ENCODE results near the gene SMIM45.
A peak's percentile ranks its signal among the peaks of the same experiment; 100 is the strongest.

The SMIM45 gene

GRCh38 chr22:41966607-41967240 is 14.8 kb downstream of the SMIM45 start:
- DNase-seq = peak; percentile 69
- no peak overlapping the region for H3K27ac Mint-ChIP-seq
- H3K27me3 Mint-ChIP-seq (ENCODE audit: low read depth) = no peaks in the 10 kb centered on the region
- H3K9me3 Mint-ChIP-seq = no peaks in the 10 kb centered on the region
- H3K36me3 Mint-ChIP-seq (ENCODE audit: low read depth) = no peaks in the 10 kb centered on the region
- CTCF ChIA-PET = interaction anchor here (0.5 to 3.4 kb wide), 19 partner anchors 10 to 878 kb away, joined by 3 to 16 read pairs (median 3); partner anchors contain the start of genes MEI1, NDUFA6, PHETA2 and WBP2NL
- H3K4me3 Mint-ChIP-seq = no peak overlapping the region
- intact Hi-C loops (cut with micrococcal nuclease) = loop anchor here (1.0 to 5.0 kb wide), 5 partner anchors 108 to 478 kb away; partner anchors contain the start of genes NDUFA6 and PHETA2
- H3K4me1 Mint-ChIP-seq (ENCODE audit: low read depth) = peaks cover 2% of the 10 kb centered on the region

- H3K4me1 Mint-ChIP-seq (ENCODE audit: low read depth) = peaks cover 2% of the 10 kb centered on the region
- intact Hi-C loops (cut with micrococcal nuclease) = loop anchor here (5.0 kb wide), 1 partner anchor 144 kb away; no protein-coding TSS in a partner anchor
- no peaks in the 10 kb centered on the region for H3K9me3 Mint-ChIP-seq
- peaks cover 9% of the 10 kb centered on the region for H3K27me3 Mint-ChIP-seq (ENCODE audit: low read depth)
- CTCF ChIA-PET = interaction anchor here (0.6 to 1.5 kb wide), 7 partner anchors 79 to 469 kb away, joined by 3 to 5 read pairs (median 3); partner anchors contain the start of gene NDUFA6
- no peaks in the 10 kb centered on the region for H3K36me3 Mint-ChIP-seq (ENCODE audit: low read depth)
- no peak overlapping the region for H3K27ac Mint-ChIP-seq
- no peak for DNase-seq
- H3K4me3 Mint-ChIP-seq = no peak overlapping the region
These were observed 16.7 kb downstream of the SMIM45 start for GRCh38 chr22:41968601-41969000.

GRCh38 chr22:41969110-41969646 is 17.2 kb downstream of the SMIM45 start, which contains the start of gene SEPTIN3:
Gene SEPTIN3 (plus strand): TSS chr22:41969443. CDS start chr22:41971493, 2,050 bp downstream.
- DNase-seq = no peak
- H3K9me3 Mint-ChIP-seq = no peaks in the 10 kb centered on the region
- H3K27me3 Mint-ChIP-seq (ENCODE audit: low read depth) = peaks cover 11% of the 10 kb centered on the region
- H3K27ac Mint-ChIP-seq = no peak within 1 kb of the TSS
- H3K36me3 Mint-ChIP-seq (ENCODE audit: low read depth) = no peaks in the 10 kb centered on the region
- H3K4me3 Mint-ChIP-seq = no peak within 1 kb of the TSS
- H3K4me1 Mint-ChIP-seq (ENCODE audit: low read depth) = peaks cover 2% of the 10 kb centered on the region
- intact Hi-C loops (cut with micrococcal nuclease) = loop anchor here (5.0 kb wide), 1 partner anchor 143 kb away; no protein-coding TSS in a partner anchor
- CTCF ChIA-PET = interaction anchor here (0.6 to 1.5 kb wide), 5 partner anchors 80 to 469 kb away, joined by 3 to 5 read pairs (median 3); partner anchors contain the start of gene NDUFA6

- H3K27ac Mint-ChIP-seq = no peak overlapping the region
- peaks cover 24% of the 10 kb centered on the region for H3K27me3 Mint-ChIP-seq (ENCODE audit: low read depth)
- CTCF ChIA-PET = interaction anchor here (0.5 to 1.7 kb wide), 4 partner anchors 29 to 142 kb away, joined by 3 to 5 read pairs (median 4); no protein-coding TSS in a partner anchor
- H3K4me3 Mint-ChIP-seq = no peak overlapping the region
- H3K4me1 Mint-ChIP-seq (ENCODE audit: low read depth) = peaks cover 7% of the 10 kb centered on the region
- no peaks in the 10 kb centered on the region for H3K36me3 Mint-ChIP-seq (ENCODE audit: low read depth)
- DNase-seq = no peak
- no peaks in the 10 kb centered on the region for H3K9me3 Mint-ChIP-seq
- intact Hi-C loops (cut with micrococcal nuclease) = no loop called here
These were observed 18.7 kb downstream of the SMIM45 start for GRCh38 chr22:41970601-41971000.

- Mint-ChIP-seq H3K27me3 (ENCODE audit: low read depth) (peaks cover 31% of the 10 kb centered on the region), H3K4me1 (ENCODE audit: low read depth) (peaks cover 14% of the 10 kb centered on the region), H3K4me3 (no peak overlapping the region), H3K36me3 (ENCODE audit: low read depth) (no peaks in the 10 kb centered on the region), H3K9me3 (no peaks in the 10 kb centered on the region), H3K27ac (no peak overlapping the region)
- no peak for DNase-seq
- intact Hi-C loops (cut with micrococcal nuclease) = no loop called here
- CTCF ChIA-PET = interaction anchor here (0.6 to 1.7 kb wide), 2 partner anchors 60 to 104 kb away, joined by 3 to 5 read pairs; no protein-coding TSS in a partner anchor
These were observed 19.5 kb downstream of the SMIM45 start for GRCh38 chr22:41971431-41971830.

- Mint-ChIP-seq H3K36me3 (ENCODE audit: low read depth) (no peaks in the 10 kb centered on the region), H3K27ac (no peak overlapping the region), H3K27me3 (ENCODE audit: low read depth) (peaks cover 48% of the 10 kb centered on the region), H3K4me1 (ENCODE audit: low read depth) (peaks cover 12% of the 10 kb centered on the region), H3K4me3 (no peak overlapping the region), H3K9me3 (no peaks in the 10 kb centered on the region)
- intact Hi-C loops (cut with micrococcal nuclease) = no loop called here
- no peak for DNase-seq
- CTCF ChIA-PET = interaction anchor here (0.8 to 1.1 kb wide), 2 partner anchors 18 to 25 kb away, joined by 3 read pairs; no protein-coding TSS in a partner anchor
These were observed 22.8 kb downstream of the SMIM45 start for GRCh38 chr22:41974691-41975290.

- intact Hi-C loops (cut with micrococcal nuclease) = no loop called here
- no peak for DNase-seq
- no peaks in the 10 kb centered on the region for H3K36me3 Mint-ChIP-seq (ENCODE audit: low read depth)
- H3K4me3 Mint-ChIP-seq = peak overlapping the region; percentile 68
- peaks cover 12% of the 10 kb centered on the region for H3K4me1 Mint-ChIP-seq (ENCODE audit: low read depth)
- peaks cover 48% of the 10 kb centered on the region for H3K27me3 Mint-ChIP-seq (ENCODE audit: low read depth)
- no peaks in the 10 kb centered on the region for H3K9me3 Mint-ChIP-seq
- CTCF ChIA-PET = interaction anchor here (0.8 to 1.1 kb wide), 2 partner anchors 18 to 26 kb away, joined by 3 read pairs; no protein-coding TSS in a partner anchor
- no peak overlapping the region for H3K27ac Mint-ChIP-seq
These were observed 23.5 kb downstream of the SMIM45 start for GRCh38 chr22:41975299-41976069.

GRCh38 chr22:41976070-41976901 is 24.3 kb downstream of the SMIM45 start:
- intact Hi-C loops (cut with micrococcal nuclease) = no loop called here
- Mint-ChIP-seq H3K27ac (no peak overlapping the region), H3K4me3 (peak overlapping the region; percentile 68), H3K9me3 (no peaks in the 10 kb centered on the region), H3K27me3 (ENCODE audit: low read depth) (peaks cover 48% of the 10 kb centered on the region), H3K36me3 (ENCODE audit: low read depth) (no peaks in the 10 kb centered on the region), H3K4me1 (ENCODE audit: low read depth) (peaks cover 12% of the 10 kb centered on the region)
- peak; percentile 56 for DNase-seq
- CTCF ChIA-PET = no interaction called here

- Mint-ChIP-seq H3K4me1 (ENCODE audit: low read depth) (peaks cover 12% of the 10 kb centered on the region), H3K27me3 (ENCODE audit: low read depth) (peaks cover 48% of the 10 kb centered on the region), H3K36me3 (ENCODE audit: low read depth) (no peaks in the 10 kb centered on the region), H3K4me3 (peak overlapping the region; percentile 48), H3K27ac (no peak overlapping the region), H3K9me3 (no peaks in the 10 kb centered on the region)
- CTCF ChIA-PET = no interaction called here
- intact Hi-C loops (cut with micrococcal nuclease) = no loop called here
- peak; percentile 22 for DNase-seq
These were observed 25.1 kb downstream of the SMIM45 start for GRCh38 chr22:41976961-41977566.

- DNase-seq = no peak
- CTCF ChIA-PET = no interaction called here
- intact Hi-C loops (cut with micrococcal nuclease) = no loop called here
- Mint-ChIP-seq H3K9me3 (no peaks in the 10 kb centered on the region), H3K4me1 (ENCODE audit: low read depth) (peaks cover 12% of the 10 kb centered on the region), H3K27me3 (ENCODE audit: low read depth) (peaks cover 39% of the 10 kb centered on the region), H3K27ac (no peak overlapping the region), H3K36me3 (ENCODE audit: low read depth) (no peaks in the 10 kb centered on the region), H3K4me3 (no peak overlapping the region)
These were observed 26.8 kb downstream of the SMIM45 start for GRCh38 chr22:41978732-41979131.
